Measurements from ENCODE around the gene TNRC6A.
A peak's percentile ranks its signal among the peaks of the same experiment; 100 is the strongest.
"Not testable (repeated sequence)": the region's sequence is repeated elsewhere in the genome, so short reads cannot be mapped to it uniquely, and the experiment has no call there.

The TNRC6A gene

GRCh38 chr16:24729243-24729950 lies at the start of gene TNRC6A:
TSS of gene TNRC6A (plus strand) at chr16:24729651. CDS start at chr16:24729842, 191 bp downstream.
- DNase-seq: peak; percentile 92

DNA sequence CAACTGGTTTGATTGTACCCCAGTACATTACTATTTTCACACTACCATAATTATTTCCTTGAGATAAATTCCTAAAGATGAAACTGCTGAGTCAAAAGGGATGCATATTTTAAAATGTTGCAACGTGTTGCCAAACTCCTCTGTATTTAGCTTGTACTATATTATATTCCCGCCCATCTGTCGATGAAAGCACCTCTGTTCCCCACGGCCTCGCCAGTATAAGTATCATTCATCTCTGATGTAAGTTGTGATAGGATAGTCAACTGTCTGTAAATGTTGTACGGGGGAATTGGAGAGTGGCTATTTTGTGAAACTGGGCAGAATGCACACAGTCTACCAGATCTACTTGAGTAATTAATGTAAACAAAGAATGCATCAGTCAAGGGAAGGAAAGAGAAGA lies 47.7 kb upstream of the TNRC6A start:
- DNase-seq: no peak

DNA sequence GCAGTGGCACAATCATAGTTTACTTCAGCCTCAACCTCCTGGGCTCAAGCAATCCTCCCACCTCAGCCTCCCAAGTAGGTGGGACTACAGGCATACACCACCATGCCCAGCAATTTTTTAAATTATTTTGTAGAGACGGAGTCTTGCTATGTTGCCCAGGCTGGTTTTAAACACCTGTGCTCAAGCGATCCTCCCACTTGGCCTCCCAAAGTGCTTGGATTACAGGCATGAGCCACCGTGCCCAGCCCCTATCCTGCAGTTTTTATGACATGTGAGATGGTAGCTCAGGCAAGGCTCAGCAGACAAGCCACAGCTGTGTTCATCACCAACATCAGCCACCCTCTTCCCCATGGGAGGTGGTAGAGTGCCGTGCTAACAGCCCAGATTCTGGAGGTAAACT lies 46.2 kb upstream of the TNRC6A start:
- DNase-seq: no peak

DNA sequence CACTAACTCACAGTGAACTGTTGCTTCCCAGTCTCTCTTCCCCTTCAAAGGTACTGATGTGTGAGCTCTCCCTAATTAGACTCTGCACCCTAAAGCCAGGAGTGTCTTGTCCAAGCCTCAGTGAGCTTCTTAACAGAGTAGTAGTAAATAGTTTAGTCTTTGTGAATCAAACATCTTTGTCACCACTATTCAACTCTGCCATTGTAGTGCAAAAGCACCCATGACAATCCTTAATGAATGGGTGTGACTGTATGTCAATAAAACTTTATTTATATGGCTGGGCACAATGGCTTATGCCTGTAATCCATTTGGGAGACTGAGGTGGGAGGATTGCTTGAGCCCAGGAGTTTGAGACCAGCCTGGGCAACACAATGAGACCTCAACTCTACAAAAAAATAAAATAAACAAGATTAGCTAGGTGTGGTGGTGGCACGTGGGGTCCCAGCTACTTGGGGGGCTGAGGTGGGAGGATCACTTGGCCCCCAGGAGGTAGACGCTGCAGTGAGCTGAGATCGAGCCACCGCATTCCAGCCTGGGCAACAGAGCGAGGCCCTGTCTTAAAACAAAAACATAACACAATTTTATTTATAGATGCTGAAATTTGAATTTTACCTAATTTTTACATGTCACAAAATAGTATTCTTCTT lies 45.5 kb upstream of the TNRC6A start:
- DNase-seq: no peak

DNA sequence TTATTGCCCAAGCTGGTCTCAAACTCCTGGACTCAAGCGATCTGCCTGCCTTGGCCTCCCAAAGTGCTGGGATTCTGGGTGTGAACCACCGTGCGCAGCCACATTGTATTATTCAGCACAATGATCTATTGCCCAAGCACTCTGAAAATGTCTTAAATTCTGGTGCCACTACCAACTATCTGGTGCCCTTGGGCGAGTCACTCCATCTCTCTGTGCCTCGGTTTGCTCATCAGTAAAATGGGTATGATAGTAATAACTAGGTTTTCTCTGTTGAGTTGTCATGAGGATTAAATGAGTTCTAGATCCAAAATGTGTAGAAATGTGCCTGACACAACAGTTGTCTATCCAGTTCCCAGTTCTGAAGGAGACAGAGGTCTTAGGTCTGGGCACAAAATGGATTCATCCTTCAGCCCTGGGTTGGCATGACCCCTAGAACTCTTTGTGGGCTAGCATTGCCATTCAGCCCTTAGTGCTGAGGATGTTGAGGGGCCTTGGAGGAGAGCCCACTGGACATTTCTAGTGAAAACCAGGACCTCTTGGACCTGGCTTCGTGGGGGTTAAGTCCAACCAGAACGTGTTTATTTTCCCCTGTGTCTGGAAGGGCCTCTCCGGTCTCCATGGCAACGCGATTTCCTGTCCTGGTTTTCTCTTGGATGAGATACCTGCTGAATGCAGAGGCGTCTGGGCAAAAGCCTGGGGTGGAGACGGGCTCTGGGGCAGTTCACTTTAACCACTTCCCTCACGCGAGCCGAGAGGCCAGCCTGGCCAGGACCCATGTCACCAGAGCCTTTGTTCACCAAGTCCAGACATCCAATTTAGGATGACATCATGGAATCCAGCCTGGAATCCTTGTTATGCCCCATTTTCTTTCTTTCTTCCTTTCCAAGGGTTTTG lies 43.7 kb upstream of the TNRC6A start:
- peak; percentile 49 for DNase-seq

DNA sequence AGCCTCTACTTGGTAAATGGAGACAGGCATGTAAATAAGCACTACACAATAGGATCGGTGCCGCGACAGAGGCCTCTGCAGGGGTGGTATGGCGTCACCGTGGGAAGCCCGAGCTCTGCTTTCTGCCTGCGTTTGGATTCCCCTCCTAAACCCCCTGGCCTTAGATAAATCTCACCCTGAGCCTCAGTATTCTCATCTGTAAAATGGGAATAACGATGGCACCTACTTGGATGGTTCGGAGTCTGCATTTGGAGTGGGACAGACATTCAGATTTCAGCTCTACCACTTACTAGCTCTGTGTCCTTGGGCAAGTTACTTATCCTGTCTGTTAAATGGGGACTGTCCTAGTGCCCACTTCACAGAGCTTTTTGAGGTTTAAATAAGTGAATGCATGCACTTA lies 42.8 kb upstream of the TNRC6A start:
- no peak for DNase-seq

GRCh38 chr16:24688359-24688758 lies 41.1 kb upstream of the TNRC6A start:
- no peak for DNase-seq

DNA sequence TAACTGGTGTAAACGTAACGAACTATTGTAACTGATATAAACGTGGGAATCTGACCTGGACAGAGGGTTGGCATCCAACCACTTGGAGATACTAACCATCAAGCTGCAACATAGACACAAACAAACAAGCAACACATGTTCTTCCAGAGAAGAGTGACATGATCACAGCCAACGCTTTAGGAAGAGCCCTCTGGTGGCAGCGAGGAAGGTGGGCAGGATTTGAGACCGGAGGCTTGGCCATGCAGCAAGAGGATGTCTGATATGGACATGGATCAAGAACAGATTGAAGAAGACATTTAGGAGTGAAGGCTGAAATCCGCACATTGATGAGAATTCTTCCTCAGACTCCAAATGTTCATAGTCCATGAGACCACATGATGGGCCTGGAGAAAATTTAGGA lies 40.3 kb upstream of the TNRC6A start:
- DNase-seq: peak; percentile 10

- no peak for DNase-seq
Observed at GRCh38 chr16:24692854-24693253, 36.6 kb upstream of the TNRC6A start.

DNA sequence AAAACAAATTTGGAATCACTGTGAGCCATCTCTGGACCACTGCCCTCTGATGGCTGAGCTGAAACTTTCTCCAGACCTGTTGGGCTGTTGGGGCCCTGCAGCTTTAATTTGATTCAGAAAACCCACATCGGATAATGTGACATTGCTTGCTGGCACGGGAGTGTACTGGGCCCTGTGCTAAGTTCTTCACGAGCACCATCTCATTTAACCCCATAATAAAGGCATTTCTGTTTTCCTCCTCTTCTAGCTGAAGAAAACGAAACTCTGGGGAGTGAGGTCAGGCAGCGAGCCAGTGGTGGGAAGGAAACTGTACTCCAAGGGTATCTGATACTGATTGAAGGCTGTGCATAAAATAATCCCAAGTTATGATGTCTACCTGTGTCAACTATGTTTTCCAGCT lies 34.5 kb upstream of the TNRC6A start:
- DNase-seq: no peak

DNA sequence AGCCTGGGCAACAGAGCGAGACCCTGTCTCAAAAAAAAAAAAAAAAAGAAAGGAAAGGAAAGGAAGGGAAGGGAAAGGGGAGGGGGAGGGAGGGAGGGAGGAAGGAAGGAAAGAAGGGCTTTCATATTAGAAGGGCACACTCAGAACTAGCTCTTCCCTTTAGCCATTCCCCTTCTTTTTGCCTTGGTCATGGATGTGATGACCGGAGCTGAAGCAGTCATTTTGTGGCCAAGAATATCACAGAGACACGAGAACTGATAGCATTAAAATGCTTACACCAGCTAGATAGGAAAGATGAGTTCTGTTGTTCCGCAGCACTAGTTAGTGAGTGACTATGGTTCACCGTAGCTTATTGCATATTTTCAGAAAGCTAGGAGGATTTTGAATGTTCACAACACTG lies 32.8 kb upstream of the TNRC6A start:
- DNase-seq: no peak

DNA sequence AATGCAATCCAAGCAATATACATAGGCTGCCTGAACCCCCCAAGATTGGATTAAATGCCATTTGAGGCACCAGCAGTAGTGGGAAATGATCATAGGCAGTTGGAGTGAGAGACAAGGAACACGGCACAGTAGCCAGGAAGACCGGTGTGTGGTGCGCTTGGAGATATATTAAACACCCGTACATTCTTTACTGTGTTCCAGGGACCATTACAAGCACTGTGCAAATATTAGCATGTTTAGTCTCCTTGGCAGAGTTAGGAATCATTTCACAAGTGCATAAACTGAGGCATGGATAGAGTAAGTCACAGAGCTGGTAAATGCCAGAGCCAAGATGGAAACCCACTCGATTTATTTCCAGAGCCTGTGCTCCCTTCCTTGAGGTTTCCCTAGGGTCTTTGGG lies 31.1 kb upstream of the TNRC6A start:
- DNase-seq: no peak

- DNase-seq: no peak
Observed at GRCh38 chr16:24699151-24699723, 30.2 kb upstream of the TNRC6A start.

DNA sequence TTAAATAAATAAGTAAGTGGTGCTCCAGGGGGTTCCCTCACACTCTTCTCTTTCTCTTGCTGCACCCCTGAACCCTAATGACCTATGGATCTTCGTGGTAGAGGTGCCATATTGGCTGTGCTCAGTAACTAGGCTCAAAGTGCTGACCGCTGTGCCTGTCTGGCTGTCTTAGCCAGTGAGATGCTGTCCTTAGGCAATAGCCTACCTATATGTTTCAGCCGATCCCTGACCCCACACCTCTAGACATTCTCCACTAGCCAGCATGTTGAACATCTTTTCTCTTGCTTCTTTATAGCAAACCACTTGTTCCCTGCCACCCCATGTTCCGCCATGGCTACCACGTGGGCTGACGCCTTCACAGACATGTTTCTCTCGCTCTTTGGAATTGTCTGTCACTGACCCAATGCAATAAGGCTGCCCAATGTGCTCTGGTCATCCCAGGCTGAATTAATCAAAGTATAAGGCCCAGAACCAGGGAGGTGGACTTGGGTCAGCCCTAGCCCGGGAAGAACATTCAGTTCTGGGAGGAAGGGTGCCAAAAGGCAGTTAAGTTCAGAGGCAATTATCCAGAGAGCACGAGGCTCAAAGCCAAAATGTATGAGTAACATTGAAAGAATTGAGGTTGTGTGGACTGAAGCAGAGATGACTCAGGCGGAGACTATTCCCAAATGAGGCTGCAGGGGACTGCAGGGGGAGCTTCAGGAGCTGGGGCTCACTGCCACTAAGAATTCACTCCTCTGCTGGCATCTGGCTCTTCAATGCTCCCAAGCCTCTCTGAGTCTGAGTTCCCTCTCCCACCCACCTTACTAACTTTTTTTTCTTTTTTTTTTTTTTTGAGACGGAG lies 28.7 kb upstream of the TNRC6A start:
- DNase-seq: no peak

DNA sequence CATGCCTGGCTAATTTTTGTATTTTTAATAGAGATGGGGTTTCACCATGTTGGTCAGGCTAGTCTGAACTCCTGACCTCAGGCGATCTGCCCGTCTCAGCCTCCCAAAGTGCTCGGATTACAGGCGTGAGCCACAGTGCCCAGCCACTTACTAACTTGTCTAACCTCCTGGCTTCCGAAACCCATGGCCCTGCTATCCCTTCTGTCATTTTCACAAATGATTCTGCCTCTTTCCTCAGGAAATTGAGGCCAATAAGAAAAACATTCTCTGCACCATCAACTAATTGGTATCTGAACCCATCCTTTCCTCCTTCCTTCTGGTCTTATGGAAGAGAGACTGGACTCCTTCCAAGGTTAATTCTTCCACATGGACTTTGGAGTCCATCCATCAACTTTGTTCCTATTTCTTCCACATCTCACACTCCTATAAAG lies 27.9 kb upstream of the TNRC6A start:
- no peak for DNase-seq

DNA sequence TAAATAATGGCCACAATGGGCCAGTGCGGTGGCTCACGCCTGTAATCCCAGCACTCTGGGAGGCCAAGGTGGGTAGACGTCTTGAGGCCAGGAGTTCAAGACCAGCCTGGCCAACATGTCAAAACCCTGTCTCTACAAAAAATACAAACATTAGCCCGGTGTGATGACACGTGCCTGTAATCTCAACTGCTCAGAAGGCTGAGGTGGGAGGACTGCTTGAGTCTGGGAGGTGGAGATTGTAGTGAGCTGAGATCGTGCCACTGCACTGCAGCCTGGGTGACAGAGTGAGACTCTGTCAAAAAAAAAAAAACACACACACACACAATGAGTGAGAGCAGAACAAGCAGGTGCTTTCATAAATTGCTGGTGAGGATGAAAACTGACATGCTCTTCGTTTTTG lies 21.7 kb upstream of the TNRC6A start:
- DNase-seq: not testable (repeated sequence)

DNA sequence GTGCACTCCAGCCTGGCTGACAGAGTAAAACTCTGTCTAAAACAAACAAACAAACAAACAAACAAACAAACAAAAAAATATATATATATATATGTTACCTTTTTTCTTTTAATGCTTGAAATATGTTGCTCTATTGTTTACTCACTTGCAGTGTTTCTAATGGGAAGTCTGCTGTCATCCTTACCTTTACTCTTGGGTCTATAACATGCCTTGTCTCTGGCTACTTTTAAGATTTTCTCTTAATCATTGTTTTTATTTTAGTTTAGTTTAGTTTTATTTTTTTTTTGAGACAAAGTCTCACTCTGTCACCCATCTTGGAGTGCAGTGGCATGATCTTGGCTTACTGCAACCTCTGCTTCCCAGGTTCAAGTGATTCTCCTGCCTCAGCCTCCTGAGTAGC lies 16.1 kb upstream of the TNRC6A start:
- DNase-seq: no peak

GRCh38 chr16:24717411-24717810 lies 12.0 kb upstream of the TNRC6A start:
- DNase-seq: no peak

- DNase-seq: no peak
Observed at GRCh38 chr16:24718967-24719521, 10.4 kb upstream of the TNRC6A start.

DNA sequence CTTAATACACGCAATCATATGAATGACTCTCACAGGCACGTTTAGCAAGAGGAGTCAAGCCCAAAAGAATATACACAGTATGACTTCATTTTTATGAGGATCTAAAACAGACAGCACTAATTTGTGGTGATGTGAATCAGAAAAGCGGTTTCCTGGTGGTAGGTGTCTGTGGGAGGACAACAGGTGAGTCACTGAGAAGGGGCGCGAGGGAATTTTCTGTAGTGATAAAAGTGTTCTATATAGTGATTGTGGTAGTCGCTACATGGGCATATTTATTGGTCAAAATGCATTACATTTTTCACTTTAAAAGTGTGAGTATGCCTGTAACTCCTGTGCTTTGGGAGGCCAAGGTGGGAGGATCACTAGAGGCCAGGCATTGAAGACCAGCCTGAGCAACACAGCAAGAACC lies 7.6 kb upstream of the TNRC6A start:
- DNase-seq: no peak

DNA sequence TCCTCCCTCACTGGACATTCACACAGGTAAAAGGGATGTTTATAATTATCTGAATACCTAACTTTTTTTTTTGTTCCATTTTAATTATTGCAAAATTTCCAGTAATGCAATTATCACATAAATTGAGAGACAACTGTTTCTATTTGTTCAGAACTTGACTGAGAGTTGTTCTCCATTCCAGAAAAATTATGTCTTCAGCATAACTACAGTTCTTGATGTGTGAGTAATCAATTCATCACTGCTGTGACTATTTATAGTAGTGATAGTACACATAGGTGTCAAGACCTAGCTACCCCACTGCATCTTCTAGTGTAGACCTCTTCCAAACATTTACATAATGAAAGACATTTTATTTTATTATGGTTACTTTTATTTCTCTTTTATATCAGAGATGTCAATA lies 5.8 kb upstream of the TNRC6A start:
- no peak for DNase-seq

- DNase-seq: no peak
Observed at GRCh38 chr16:24728011-24728410, 1.4 kb upstream of the TNRC6A start.
